SW480 (cell line): Measurements from ENCODE around the gene TTC32.

Source experiments
- DNase-seq: peaks from one replicate; pipeline ENCODE4 v3.0.0-alpha.2; 2016; ENCODE audit warnings: low spot score

TTC32 gene

DNA sequence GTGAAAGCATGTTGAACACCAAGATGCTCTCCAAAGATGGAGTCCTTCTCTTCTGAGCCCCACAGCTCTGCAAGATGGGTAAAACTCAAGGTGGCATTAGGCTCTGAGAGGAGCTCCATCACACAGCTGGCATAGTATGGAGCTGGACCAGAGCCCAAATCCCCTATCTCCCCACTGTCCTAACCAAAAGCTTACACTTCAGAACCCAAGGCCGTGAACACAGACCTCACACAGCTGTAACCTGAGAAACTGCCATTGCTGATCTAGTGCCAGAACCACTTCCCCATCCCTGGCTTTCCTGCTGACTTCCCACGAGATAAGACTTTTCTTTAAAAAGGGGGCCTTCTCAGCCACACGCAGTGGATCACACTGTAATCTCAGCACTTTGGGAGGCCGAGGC, 25.0 kb downstream of the TTC32 start:
- DNase-seq = no peak

- no peak for DNase-seq
Observed at GRCh38 chr2:19875280-19875679, 26.5 kb downstream of the TTC32 start.

- no peak for DNase-seq
Observed at GRCh38 chr2:19874726-19875125, 27.1 kb downstream of the TTC32 start.

GRCh38 chr2:19873014-19873413, 28.8 kb downstream of the TTC32 start:
- DNase-seq = no peak

DNA sequence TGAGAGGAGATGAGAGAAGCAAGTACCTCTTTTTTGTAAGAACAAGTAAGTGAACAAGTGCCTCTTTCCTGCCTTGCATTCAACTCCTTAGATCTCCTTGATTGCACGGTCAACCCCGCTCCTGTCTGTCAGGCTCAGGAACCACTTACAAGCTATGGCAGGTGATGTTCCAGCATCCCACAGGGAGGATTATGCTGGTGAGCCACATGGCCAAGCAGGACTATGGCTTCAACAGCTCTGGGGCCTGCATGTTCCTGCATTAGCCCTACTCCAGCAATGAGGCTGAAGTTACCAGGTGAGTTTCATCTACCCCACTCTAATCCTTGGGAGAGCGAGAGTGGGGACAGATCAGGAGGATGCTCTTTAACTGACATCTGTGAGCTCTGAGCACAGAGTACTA, 29.5 kb downstream of the TTC32 start:
- DNase-seq = no peak

DNA sequence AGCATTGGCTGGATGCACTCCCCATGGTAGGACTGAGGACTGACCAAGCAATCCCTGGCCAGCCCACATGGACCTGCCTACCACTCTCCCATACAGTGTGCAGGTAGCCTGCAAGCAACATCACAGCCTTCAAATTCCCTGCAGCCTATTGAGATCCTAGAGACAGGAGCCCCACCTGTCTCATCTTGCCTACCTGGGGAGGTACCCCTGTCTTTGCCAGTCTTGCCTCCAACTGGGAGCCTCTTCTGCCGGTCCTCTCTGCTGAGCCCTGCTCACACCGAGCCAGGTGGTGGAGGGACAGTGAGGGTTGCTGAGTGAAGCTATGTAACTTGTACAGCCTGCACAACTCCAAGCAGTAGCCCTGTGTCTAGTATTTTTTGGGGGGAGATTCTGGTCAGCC, 29.9 kb downstream of the TTC32 start:
- no peak for DNase-seq

- no peak for DNase-seq
Observed at GRCh38 chr2:19870792-19871191, 31.0 kb downstream of the TTC32 start.

DNA sequence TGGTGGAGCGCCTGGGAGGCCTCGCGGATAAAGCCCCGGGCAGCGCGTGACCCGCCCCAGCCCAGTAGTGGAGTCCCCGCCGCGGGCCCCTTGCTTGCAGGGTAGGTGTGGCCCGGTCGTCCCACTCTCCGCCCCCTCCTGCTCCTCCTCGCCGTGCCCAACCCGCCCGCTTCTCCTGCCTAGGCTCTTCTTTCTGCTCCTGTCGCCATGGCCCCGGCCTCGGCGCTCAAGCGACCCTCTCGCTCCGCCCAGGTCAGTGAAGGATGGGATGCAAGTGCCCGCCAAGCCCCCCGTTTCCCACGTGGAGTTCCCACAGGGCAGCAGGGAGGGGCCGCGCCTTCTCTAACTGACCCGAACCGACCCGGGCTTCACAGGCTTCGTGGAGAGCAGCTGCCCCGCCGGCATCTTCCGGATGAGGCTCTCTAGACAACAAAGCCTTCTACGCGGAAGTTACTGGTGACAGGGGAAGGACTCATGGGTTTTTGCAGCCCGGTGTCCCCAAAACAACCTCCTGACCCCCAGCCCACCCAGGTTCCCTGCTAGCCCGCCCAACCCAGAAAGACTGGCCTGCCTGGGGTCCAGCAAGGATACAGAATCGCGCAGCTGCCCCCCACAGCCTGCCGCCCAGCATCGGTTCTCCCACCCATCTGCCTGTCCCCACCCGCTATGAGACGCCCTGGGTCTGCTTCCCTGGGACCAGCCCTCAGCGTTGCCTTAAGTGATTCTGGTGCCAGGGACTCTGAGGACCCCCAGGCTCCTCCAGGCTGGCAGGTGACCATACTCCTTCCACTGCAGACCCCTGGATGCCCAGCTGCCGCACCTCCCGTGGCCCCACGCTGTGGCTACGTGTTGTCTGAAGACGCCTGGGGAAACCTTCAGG, 32.8 kb downstream of the TTC32 start:
- peak; percentile 65 for DNase-seq

DNA sequence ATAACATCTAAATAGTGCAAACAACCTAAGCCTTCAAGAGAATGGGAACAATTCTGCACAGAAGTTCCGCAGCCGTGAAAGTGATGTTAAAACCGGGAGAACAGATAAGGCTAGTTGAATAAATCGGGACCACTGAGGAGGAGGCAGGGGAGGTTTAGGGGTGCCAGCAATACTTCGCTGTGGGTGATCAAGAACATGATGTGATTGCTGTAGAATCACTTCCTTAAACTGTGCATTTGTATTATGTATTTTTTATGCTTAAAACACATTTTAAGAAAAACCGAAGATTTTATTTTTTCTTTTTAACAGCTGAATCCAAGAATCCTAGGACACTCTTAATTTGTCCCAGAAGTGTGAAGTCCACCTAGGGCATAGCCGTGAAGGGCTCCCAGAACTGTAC, 33.6 kb downstream of the TTC32 start:
- DNase-seq = no peak

GRCh38 chr2:19866771-19867170, 35.0 kb downstream of the TTC32 start:
- DNase-seq = no peak

GRCh38 chr2:19865151-19865550, 36.6 kb downstream of the TTC32 start:
- DNase-seq = no peak

GRCh38 chr2:19864381-19864780, 37.4 kb downstream of the TTC32 start:
- DNase-seq = no peak

- DNase-seq = peak; percentile 27
Observed at GRCh38 chr2:19863303-19864041, 38.3 kb downstream of the TTC32 start.

DNA sequence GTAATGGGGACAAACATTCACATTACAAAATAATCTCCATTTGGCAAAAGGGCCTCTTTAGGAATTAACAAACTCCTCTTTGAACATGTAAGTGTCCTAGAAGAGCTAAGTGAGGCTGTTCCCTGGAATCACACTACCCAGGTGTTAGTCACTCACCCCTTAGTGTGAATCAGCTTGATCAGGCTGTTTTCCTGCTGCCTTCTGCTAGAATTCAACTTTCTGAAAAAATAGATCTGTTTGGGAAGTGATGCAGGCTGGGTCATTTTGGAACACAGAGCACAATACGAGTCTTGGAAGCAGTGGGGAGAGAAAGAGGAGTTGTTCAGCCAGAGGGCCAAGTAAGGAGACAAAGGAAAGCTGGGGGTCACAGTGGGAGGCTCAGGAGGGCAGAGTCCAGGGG, 40.0 kb downstream of the TTC32 start:
- DNase-seq = no peak

DNA sequence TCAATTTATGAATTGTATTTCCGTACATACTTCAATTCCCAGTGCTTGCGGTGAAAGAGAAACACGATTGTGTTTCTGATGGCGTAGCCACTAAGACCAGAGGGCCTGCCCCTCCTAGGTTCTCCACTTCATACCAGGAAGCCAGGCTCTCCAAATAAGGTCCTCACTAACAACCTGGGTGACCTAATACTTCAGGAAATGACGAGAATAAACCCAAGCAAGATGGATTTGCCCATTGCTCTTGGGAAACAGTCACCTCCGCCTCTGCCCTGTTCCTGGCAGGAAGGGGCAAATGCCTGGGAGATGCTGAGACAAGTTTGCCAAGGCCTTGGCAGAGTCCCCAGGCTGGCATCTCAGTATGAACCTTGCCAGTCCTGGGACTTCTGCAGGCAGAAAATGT, 41.8 kb downstream of the TTC32 start:
- DNase-seq = no peak

- DNase-seq = no peak
Observed at GRCh38 chr2:19859565-19859964, 42.2 kb downstream of the TTC32 start.

DNA sequence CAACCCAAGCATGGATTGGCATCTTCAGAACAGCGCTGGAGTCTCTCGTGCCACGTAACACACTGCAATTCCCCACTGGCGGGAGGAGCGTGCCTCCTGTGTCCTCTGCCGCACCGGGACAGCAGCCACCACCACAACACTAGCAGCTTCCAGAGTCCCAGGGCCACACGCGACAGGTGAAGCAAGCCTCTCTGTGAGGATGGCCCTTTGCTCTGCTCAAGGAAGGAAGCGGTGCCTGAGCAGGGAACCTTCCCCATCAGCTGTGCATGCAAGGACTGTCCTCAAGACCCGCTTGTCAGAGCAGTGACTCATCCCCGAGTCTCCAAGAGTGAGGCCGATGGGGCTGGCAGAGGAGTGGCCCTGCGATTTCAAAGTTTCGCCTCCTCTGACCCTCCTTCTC, 44.0 kb downstream of the TTC32 start:
- DNase-seq = no peak

DNA sequence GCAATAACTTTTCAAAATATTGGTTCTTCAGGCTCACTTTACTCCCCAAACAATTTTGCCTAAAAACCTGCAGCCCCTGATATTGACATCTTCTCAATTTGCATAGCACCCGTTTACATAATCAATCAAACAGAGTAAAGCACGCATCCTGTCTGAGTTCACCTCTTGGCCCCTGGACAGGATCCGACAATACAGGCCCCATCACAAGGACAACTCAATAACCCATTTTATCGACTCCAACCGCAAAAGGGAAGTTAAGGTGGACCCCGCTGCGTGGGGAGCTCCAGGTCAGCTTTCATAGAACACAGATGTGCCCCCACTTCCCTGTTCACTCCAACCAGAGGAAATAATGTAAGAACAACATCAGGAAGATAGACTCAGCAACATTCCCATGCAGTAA, 44.7 kb downstream of the TTC32 start:
- DNase-seq = no peak

GRCh38 chr2:19855542-19856431, 46.0 kb downstream of the TTC32 start:
- DNase-seq = no peak

GRCh38 chr2:19854596-19855541, 46.9 kb downstream of the TTC32 start:
- no peak for DNase-seq

DNA sequence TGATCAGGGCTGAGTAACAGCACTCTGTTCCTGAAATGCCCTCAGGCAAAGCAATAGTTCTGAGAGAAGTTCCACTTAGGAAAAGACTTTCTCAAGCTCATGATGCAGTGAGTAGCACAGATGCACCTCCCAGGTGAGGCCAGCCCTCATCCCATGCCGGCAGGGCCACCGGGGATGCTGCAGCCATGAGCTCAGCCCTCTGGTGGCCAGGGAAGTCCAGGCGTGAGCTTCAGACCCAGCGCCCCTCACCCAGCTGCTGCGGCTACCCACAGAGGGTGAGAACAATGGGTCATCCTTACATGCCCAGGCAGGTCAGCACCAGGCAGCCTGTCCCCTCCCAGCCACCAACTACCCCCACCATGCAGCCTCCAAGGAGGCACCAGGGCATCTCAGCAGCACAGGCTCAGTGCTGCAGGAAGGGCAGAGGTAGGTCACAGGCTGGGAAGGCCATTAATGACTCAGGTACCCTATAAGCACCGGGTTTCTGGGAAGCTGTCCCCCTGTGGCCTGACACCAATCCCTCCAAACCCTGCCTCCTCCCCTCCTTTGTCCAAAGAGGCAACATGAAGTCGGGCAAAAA, 50.6 kb downstream of the TTC32 start:
- peak; percentile 11 for DNase-seq
